DND-41 (cell line): ENCODE results near the gene SLC6A19.

ENCODE experiments used
- ATAC-seq: fragments of 200-7000 bp; cut with Tn5 transposase; 3 replicates; pipeline ENCODE4 v1.9.1; 2021; ENCODE audit warnings: low read depth; ENCODE audit not compliant: insufficient read depth
- DNase-seq: peaks from one replicate; pipeline ENCODE4 v3.0.0-alpha.2; 2020
- H2AFZ ChIP-seq: 2 replicates; pipeline ENCODE4 v1.6.0; 2012; ENCODE audit warnings: low read depth, low read length
- H3K27ac ChIP-seq: 2 replicates; pipeline ENCODE4 v1.5.1; 2012; ENCODE audit warnings: low read length, inconsistent platforms
- H3K27me3 ChIP-seq: fragments of 200-600 bp; sonication (generic); 2 replicates; pipeline ENCODE4 v1.6.0; 2012; ENCODE audit warnings: low read length, mild to moderate bottlenecking, inconsistent platforms; ENCODE audit not compliant: insufficient read depth, poor library complexity
- H3K36me3 ChIP-seq: 2 replicates; pipeline ENCODE4 v1.5.1; 2012; ENCODE audit warnings: low read length, inconsistent platforms; ENCODE audit not compliant: insufficient read depth
- H3K4me1 ChIP-seq: 2 replicates; pipeline ENCODE4 v1.5.1; 2012; ENCODE audit warnings: mild to moderate bottlenecking, low read length; ENCODE audit not compliant: insufficient read depth
- H3K4me2 ChIP-seq: 2 replicates; pipeline ENCODE4 v1.6.0; 2012; ENCODE audit warnings: mild to moderate bottlenecking, moderate library complexity, low read length, inconsistent platforms; ENCODE audit not compliant: insufficient read depth
- H3K4me3 ChIP-seq, 2 experiments: fragments of 200-600 bp in 1 of 2; shearing (Covaris generic) in 1 of 2; 2 replicates each; pipeline ENCODE4 v1.5.1; 2012 to 2016; ENCODE audit warnings: inconsistent platforms in 2 of 2, low read length in 2 of 2, mild to moderate bottlenecking in 2 of 2, low read depth in 1 of 2, moderate library complexity in 1 of 2
- H3K79me2 ChIP-seq: 2 replicates; pipeline ENCODE4 v1.6.0; 2012; ENCODE audit warnings: low read length, inconsistent platforms; ENCODE audit not compliant: insufficient read depth
- H3K9ac ChIP-seq: 2 replicates; pipeline ENCODE4 v1.6.0; 2012; ENCODE audit warnings: low read depth, mild to moderate bottlenecking, inconsistent platforms, low read length, moderate library complexity
- H3K9me3 ChIP-seq: 2 replicates; pipeline ENCODE4 v1.5.1; 2012; ENCODE audit warnings: low read length, moderate library complexity, mild to moderate bottlenecking, inconsistent platforms; ENCODE audit not compliant: insufficient read depth, severe bottlenecking
- H4K20me1 ChIP-seq: 2 replicates; pipeline ENCODE4 v1.6.0; 2012; ENCODE audit warnings: low read length; ENCODE audit not compliant: insufficient read depth
- EZH2 ChIP-seq: IDR thresholded peaks from 3 replicates; pipeline ENCODE4 v1.6.1; 2012; ENCODE audit warnings: borderline replicate concordance, low read depth, mild to moderate bottlenecking, moderate library complexity, low read length, inconsistent platforms; ENCODE audit not compliant: severe bottlenecking
- TF ChIP-seq, protein P1 (sequence below): IDR thresholded peaks from 2 replicates; pipeline ENCODE4 v1.5.1; 2012; ENCODE audit warnings: borderline replicate concordance, low read length, moderate library complexity, mild to moderate bottlenecking; ENCODE audit not compliant: poor library complexity, severe bottlenecking; ENCODE audit errors: extremely low read depth

The SLC6A19 gene

DNA sequence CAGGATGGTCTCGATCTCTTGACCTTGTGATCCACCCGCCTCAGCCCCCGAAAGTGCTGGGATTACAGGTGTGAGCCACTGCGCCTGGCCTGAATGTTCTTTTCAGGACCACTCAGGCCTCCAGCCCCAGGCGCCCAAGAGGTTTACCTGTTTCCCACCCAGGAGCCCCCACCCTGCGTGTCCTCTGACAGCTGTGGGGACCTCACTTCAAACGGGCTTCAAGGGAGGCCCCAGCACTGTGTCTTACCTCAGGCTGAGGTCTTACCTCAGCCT lies 19.1 kb upstream of the SLC6A19 start:
- H3K27ac ChIP-seq = no peak overlapping the region
- no peak overlapping the region for H3K9ac ChIP-seq
- TF ChIP-seq EZH2 = no peak
- TF ChIP-seq, protein P1, sequence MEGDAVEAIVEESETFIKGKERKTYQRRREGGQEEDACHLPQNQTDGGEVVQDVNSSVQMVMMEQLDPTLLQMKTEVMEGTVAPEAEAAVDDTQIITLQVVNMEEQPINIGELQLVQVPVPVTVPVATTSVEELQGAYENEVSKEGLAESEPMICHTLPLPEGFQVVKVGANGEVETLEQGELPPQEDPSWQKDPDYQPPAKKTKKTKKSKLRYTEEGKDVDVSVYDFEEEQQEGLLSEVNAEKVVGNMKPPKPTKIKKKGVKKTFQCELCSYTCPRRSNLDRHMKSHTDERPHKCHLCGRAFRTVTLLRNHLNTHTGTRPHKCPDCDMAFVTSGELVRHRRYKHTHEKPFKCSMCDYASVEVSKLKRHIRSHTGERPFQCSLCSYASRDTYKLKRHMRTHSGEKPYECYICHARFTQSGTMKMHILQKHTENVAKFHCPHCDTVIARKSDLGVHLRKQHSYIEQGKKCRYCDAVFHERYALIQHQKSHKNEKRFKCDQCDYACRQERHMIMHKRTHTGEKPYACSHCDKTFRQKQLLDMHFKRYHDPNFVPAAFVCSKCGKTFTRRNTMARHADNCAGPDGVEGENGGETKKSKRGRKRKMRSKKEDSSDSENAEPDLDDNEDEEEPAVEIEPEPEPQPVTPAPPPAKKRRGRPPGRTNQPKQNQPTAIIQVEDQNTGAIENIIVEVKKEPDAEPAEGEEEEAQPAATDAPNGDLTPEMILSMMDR = no peak
- H3K4me3 ChIP-seq = no peak overlapping the region
- H3K4me2 ChIP-seq = no peak overlapping the region
- no peak for DNase-seq
- H2AFZ ChIP-seq = no peak overlapping the region
- no peaks in the 10 kb centered on the region for H3K9me3 ChIP-seq
- H3K27me3 ChIP-seq = no peaks in the 10 kb centered on the region
- H3K4me1 ChIP-seq = no peaks in the 10 kb centered on the region
- no peaks in the 10 kb centered on the region for H3K36me3 ChIP-seq
- H4K20me1 ChIP-seq = no peaks in the 10 kb centered on the region
- H3K79me2 ChIP-seq = no peaks in the 10 kb centered on the region
- ATAC-seq = no peak

DNA sequence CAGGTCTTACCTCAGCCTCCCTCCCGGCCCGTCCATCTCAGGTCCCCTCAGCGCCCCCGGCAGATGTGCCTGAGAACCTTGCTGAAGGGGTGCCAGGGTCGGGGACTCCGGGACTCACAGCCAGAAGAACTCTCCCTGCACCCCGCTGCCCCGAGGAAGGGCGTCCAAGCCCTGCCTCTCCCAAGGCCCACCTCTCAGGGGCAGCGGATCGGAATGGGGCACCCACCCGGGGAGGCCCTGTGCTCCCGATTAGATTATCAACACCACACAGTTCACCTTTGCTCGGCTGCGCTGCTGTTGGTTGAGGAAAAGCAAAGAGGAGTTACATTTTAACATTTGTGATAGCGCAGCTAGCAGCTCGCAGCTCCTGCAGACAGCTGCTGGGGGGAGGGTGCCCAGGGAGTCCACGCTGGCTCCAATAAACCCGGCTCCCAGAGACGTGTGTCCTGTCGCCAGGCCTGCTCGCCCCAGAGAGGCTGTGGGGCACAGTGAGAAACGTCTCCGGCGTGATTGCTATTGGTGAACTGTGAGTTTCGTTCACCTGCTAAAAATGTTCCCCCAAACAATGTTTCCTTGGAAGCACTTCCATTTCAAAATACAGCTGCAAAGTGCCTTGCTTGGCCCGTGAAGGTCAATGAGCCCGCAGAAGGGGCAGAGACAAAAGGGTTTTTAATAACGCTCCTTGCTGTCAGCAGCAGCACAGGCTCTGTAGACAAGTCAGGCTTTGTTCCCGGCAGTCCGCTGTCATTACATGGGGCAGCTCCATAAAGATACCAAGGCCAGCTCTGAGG lies 18.6 kb upstream of the SLC6A19 start:
- Histone ChIP-seq H3K4me3 (no peak overlapping the region), H3K27ac (no peak overlapping the region), H3K27me3 (no peaks in the 10 kb centered on the region), H2AFZ (no peak overlapping the region), H3K36me3 (no peaks in the 10 kb centered on the region), H3K4me1 (no peaks in the 10 kb centered on the region), H3K79me2 (no peaks in the 10 kb centered on the region), H3K9ac (no peak overlapping the region), H3K9me3 (no peaks in the 10 kb centered on the region), H3K4me2 (no peak overlapping the region), H4K20me1 (no peaks in the 10 kb centered on the region)
- TF ChIP-seq EZH2 = no peak
- TF ChIP-seq, protein P1 = no peak
- DNase-seq (no peak), ATAC-seq (no peak)

DNA sequence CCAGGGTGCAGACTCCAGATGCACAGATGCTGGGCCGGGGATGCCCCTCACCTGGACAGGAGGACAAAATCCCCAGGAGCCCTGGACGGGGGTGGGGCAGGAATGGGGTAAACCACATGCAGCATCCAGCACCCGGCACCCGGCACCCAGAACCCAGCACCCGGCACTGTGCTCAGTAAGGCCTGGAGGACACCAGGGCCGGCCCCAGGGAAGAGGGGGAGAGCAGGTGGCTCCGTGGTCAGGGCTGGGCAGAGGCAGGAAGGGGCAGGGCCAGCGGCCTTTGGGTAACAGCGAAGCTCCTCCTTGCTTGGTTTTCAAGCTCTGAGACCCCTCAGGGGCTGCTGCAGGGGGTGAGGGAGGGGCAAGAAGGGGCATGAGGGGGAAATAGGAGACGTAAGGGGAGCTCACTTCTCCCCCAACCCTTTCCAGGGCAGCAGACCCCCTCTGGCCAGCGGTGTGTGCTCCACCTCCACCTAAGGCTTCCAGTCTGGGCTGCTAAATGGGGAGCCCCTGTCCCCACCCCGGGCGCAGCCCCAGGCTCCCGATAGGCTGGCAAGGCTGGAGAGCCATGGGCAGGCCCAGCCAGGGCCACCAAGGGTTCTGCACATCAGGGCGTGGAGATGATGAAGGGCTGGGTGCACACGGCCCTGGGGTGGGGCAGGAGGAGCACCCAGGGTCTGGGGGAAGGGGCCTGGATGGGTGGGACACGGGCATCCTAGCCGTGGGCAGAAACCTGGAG lies 17.8 kb upstream of the SLC6A19 start:
- ATAC-seq = no peak
- no peaks in the 10 kb centered on the region for H3K27me3 ChIP-seq
- H3K27ac ChIP-seq = no peak overlapping the region
- no peak overlapping the region for H3K4me2 ChIP-seq
- H3K79me2 ChIP-seq = no peaks in the 10 kb centered on the region
- no peak for DNase-seq
- no peaks in the 10 kb centered on the region for H3K9me3 ChIP-seq
- no peaks in the 10 kb centered on the region for H3K4me1 ChIP-seq
- no peaks in the 10 kb centered on the region for H4K20me1 ChIP-seq
- no peak overlapping the region for H3K9ac ChIP-seq
- no peak overlapping the region for H2AFZ ChIP-seq
- H3K36me3 ChIP-seq = no peaks in the 10 kb centered on the region
- H3K4me3 ChIP-seq = no peak overlapping the region
- TF ChIP-seq, protein P1 = no peak
- TF ChIP-seq EZH2 = no peak
